Astrocyte of the spinal cord (primary cell): ENCODE measurements around the gene KDM4E.
"Not testable (repeated sequence)": the region's sequence is repeated elsewhere in the genome, so short reads cannot be mapped to it uniquely, and the experiment has no call there.

Source experiments
- DNase-seq: peaks from one replicate; pipeline ENCODE4 v3.0.0; 2011; ENCODE audit warnings: low read depth, low spot score
- H3K4me3 ChIP-seq: 2 replicates; pipeline ENCODE4 v1.5.1; 2011; ENCODE audit warnings: low read depth, mild to moderate bottlenecking, low read length, moderate library complexity
- in situ Hi-C: cut with HindIII; loops from 2 replicates; pipeline ENCODE4 v1.10.0; 2017; ENCODE audit warnings: low sequenced_read_pairs
- TF ChIP-seq, protein P1 (sequence below): IDR thresholded peaks from 2 replicates; pipeline ENCODE4 v1.5.1; 2012; ENCODE audit warnings: low read depth, mild to moderate bottlenecking, low read length, inconsistent platforms

The KDM4E gene

GRCh38 chr11:95003716-95004115 is 21.3 kb upstream of the KDM4E start:
- DNase-seq, result no peak

GRCh38 chr11:95005642-95006041 is 19.4 kb upstream of the KDM4E start:
- no peak for DNase-seq
- no peak overlapping the region for H3K4me3 ChIP-seq
- in situ Hi-C loops, result no loop called here
- TF ChIP-seq, protein P1, sequence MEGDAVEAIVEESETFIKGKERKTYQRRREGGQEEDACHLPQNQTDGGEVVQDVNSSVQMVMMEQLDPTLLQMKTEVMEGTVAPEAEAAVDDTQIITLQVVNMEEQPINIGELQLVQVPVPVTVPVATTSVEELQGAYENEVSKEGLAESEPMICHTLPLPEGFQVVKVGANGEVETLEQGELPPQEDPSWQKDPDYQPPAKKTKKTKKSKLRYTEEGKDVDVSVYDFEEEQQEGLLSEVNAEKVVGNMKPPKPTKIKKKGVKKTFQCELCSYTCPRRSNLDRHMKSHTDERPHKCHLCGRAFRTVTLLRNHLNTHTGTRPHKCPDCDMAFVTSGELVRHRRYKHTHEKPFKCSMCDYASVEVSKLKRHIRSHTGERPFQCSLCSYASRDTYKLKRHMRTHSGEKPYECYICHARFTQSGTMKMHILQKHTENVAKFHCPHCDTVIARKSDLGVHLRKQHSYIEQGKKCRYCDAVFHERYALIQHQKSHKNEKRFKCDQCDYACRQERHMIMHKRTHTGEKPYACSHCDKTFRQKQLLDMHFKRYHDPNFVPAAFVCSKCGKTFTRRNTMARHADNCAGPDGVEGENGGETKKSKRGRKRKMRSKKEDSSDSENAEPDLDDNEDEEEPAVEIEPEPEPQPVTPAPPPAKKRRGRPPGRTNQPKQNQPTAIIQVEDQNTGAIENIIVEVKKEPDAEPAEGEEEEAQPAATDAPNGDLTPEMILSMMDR, result no peak

More at GRCh38 chr11:95003716-95004115, 21.3 kb upstream of the KDM4E start:
- TF ChIP-seq, protein P1, result no peak
- no peak overlapping the region for H3K4me3 ChIP-seq
- in situ Hi-C loops, result no loop called here

DNA sequence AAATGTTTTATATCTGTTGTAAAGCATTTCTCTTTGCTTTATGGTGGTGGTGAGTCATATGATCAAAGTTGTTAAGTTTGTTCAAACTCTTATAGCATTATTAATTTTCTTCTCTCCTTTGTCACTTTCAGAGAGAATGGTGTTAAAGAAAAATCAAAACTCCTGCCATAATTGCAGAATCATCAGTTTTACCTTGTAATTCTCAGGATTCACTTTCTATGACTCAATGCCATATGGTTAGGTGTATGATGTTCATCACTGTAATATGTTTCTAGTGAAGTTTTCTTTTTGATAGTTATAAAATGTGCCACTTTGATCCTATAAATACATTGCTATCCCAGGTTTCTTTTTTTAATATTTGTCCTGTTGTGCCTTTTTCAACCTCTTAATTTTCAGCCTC is 13.7 kb upstream of the KDM4E start:
- no peak overlapping the region for H3K4me3 ChIP-seq
- DNase-seq, result no peak
- TF ChIP-seq, protein P1, result no peak
- in situ Hi-C loops, result no loop called here

DNA sequence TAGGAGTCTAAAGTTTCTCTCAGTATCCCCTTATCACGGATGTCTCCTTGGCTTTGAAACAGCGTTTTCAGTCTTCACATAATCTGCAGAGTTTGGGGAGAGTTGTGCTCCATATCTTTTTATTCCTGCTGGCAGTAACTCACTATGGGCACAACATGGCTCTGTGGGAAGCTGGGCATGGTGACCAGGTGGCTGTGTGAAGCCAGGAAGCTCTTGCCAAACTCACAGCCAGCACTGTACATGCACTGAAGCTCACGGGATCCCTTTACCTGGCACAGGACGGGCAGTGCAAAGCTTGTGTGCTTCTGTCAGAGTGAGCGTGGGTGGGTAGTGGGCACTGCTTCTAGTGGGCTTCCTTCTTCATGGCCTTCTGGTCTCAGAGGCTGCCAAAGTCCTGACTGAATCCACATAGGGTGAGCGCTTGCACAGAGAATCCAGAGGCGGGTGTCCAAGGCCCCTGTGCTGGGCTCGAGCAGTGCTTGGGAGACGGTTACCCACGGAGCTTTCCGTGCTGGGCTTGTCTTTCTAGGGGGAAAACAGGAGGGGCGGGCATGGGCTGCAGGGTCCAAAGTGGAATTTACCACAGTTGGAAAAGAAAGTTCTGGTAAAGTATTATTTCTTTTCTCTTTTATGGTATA is 10.8 kb upstream of the KDM4E start:
- no peak overlapping the region for H3K4me3 ChIP-seq
- DNase-seq, result no peak
- TF ChIP-seq, protein P1, result no peak
- in situ Hi-C loops, result no loop called here

- TF ChIP-seq, protein P1, result no peak
- in situ Hi-C loops, result no loop called here
- no peak for DNase-seq
- H3K4me3 ChIP-seq, result no peak overlapping the region
Observed at GRCh38 chr11:95016139-95016538, 8.9 kb upstream of the KDM4E start.

- DNase-seq, H3K4me3 ChIP-seq, in situ Hi-C loops: not testable (repeated sequence)
Observed at GRCh38 chr11:95021468-95021867, 3.6 kb upstream of the KDM4E start.

DNA sequence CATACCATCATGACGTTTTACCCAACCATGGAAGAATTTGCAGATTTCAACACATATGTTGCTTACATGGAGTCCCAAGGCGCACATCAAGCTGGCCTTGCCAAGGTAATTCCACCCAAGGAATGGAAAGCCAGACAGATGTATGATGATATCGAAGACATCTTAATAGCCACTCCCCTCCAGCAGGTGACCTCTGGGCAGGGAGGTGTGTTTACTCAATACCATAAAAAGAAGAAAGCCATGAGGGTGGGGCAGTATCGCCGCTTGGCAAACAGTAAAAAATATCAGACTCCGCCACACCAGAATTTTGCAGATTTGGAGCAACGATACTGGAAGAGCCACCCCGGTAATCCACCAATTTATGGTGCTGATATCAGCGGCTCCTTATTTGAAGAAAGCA is 536 bp downstream of the KDM4E start:
- H3K4me3 ChIP-seq, DNase-seq, in situ Hi-C loops: not testable (repeated sequence)

DNA sequence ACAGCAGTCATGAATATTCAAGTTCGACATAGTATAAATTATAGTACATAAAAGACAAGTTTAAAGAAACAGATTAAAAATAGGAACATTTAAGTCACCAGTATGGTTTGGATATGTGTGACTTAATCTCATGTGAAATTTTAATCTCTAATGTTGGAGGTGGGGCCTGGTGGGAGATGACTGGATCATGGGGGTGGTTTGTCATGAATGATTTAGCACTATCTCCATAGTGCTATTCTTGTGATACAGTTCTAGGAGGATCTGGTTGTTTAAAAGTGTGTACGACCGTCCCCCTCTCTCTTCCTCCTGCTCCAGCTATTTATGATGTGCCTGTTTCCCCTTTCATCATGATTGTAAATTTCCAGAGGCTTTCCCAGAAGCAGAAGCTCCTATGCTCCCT is 3.3 kb downstream of the KDM4E start:
- in situ Hi-C loops, result no loop called here
- no peak for DNase-seq

More for the DNA sequence above, 3.3 kb downstream of the KDM4E start:
- TF ChIP-seq, protein P1, result no peak
- H3K4me3 ChIP-seq, result no peak overlapping the region
